ENCODE results near the gene ASCL5. TPM values are rescaled to one million over a fixed set of nuclear protein-coding genes. Genes with fewer than 3 reads are reported as not detected.

Gene ASCL5
- total and polyA plus RNA-seq, 9 of the 15 experiments (the other 6 are each of a cell fraction or from before 2014, with no cell fraction given), result 0.09 TPM; not detected in 8

DNA sequence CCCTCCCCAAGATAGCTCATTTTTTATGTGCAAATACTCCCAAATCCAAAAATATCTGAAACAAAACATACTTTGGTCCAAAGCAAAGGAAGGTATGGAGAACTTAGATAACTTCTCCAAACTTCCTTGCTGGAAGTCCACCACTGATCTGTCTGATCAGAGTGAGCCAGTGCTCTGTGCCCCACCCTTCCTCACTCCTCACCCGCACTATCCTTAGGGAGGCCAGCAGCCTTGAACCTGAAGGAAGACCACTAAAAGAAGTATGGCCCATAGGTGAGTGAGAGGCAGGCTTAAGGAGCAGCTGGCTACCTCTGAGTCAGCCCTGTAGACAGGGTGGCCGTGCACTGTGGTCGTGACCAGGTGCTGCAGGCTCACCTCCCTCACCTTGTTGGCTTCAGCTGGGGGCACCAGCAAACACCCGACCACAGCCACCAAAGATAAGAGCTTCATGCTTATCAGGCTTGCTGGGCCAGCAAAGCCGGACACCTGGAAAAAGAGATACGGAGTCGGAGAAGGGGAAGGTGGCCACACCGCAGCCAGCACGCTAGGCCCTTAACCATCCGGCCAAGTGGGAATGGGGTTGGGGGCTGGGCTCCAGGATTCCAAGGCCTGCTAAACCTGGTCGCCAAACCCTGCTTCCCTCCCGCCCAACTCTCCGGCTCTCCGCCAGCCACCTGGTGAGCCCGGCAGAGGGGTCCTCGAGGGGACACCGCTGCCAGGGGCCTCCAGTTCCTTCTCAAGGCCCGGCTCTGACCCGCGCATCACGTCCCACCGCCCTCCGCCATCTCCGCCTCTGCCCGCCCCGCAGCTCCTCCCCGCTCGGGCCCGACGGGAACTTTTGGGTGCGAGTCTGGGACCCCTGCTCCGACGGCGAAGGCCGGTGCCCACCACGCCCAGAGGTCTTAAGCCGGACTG lies 26.7 kb upstream of the ASCL5 start (continued):
- no peak for TF ChIP-seq NFE2L1 (tag; IDR thresholded peaks at IDR 0.05; ENCODE audit: borderline replicate concordance, low read depth)
- no peak for TF ChIP-seq DNMT1 (IDR thresholded peaks at IDR 0.05)
- no peak for TF ChIP-seq FOXK2 (conservative IDR thresholded peaks at IDR 0.05 in 1 of 2, IDR thresholded peaks at IDR 0.05 in 1 of 2; ENCODE audit: low read depth in 2 of 2)
- peak in 1 of 3 experiments; percentile 46 for TF ChIP-seq YY1 (IDR thresholded peaks at IDR 0.05; ENCODE audit: borderline replicate concordance in 1 of 3, control insufficient read depth in 1 of 3, extremely low read depth in 1 of 3, insufficient read depth in 3 of 3, insufficient read length in 1 of 3, insufficient replicate concordance in 2 of 3, low read depth in 1 of 3, low read length in 2 of 3)
- no peak for TF ChIP-seq ZNF324 (CRISPR knock-in tag; IDR thresholded peaks at IDR 0.05)
- no peak for TF ChIP-seq HCFC1 (IDR thresholded peaks at IDR 0.05; ENCODE audit: low read depth, low read length)
- peak; percentile 28; the same call in 1 of the 2 replicates for TF ChIP-seq L3MBTL2 (IDR thresholded peaks at IDR 0.05)
- TF ChIP-seq SPI1 (IDR thresholded peaks at IDR 0.05; ENCODE audit: borderline replicate concordance, low read depth, low read length), result 0 out of 2 replicates have a peak, but pooled peaks have one; percentile 12
- TF ChIP-seq, protein P1, sequence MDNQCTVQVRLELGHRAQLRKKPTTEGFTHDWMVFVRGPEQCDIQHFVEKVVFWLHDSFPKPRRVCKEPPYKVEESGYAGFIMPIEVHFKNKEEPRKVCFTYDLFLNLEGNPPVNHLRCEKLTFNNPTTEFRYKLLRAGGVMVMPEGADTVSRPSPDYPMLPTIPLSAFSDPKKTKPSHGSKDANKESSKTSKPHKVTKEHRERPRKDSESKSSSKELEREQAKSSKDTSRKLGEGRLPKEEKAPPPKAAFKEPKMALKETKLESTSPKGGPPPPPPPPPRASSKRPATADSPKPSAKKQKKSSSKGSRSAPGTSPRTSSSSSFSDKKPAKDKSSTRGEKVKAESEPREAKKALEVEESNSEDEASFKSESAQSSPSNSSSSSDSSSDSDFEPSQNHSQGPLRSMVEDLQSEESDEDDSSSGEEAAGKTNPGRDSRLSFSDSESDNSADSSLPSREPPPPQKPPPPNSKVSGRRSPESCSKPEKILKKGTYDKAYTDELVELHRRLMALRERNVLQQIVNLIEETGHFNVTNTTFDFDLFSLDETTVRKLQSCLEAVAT (IDR thresholded peaks at IDR 0.05), result peak in 1 of 2 experiments; percentile 82; a peak in 2 of 4 replicates
- no peak for TF ChIP-seq HDAC8 (tag; IDR thresholded peaks at IDR 0.05)
- TF ChIP-seq GTF2E2 (tag; IDR thresholded peaks at IDR 0.05), result no peak
- TF ChIP-seq CHD4 (IDR thresholded peaks at IDR 0.05; ENCODE audit: insufficient read depth, insufficient replicate concordance, low read depth, low read length, poor library complexity, severe bottlenecking), result no peak
- TF ChIP-seq PTRF (tag; IDR thresholded peaks at IDR 0.05), result no peak
- TF ChIP-seq SRSF3 (IDR thresholded peaks at IDR 0.05; ENCODE audit: insufficient read depth, low read length), result no peak
- no peak for TF ChIP-seq BCL6 (CRISPR knock-in tag; IDR thresholded peaks at IDR 0.05)
- TF ChIP-seq NKRF (IDR thresholded peaks at IDR 0.05; ENCODE audit: borderline replicate concordance), result no peak
- no peak for TF ChIP-seq HEY1 (CRISPR knock-in tag; IDR thresholded peaks at IDR 0.05; ENCODE audit: borderline replicate concordance)
- no peak for TF ChIP-seq POLR2A (conservative IDR thresholded peaks at IDR 0.05)
- TF ChIP-seq, protein P2, sequence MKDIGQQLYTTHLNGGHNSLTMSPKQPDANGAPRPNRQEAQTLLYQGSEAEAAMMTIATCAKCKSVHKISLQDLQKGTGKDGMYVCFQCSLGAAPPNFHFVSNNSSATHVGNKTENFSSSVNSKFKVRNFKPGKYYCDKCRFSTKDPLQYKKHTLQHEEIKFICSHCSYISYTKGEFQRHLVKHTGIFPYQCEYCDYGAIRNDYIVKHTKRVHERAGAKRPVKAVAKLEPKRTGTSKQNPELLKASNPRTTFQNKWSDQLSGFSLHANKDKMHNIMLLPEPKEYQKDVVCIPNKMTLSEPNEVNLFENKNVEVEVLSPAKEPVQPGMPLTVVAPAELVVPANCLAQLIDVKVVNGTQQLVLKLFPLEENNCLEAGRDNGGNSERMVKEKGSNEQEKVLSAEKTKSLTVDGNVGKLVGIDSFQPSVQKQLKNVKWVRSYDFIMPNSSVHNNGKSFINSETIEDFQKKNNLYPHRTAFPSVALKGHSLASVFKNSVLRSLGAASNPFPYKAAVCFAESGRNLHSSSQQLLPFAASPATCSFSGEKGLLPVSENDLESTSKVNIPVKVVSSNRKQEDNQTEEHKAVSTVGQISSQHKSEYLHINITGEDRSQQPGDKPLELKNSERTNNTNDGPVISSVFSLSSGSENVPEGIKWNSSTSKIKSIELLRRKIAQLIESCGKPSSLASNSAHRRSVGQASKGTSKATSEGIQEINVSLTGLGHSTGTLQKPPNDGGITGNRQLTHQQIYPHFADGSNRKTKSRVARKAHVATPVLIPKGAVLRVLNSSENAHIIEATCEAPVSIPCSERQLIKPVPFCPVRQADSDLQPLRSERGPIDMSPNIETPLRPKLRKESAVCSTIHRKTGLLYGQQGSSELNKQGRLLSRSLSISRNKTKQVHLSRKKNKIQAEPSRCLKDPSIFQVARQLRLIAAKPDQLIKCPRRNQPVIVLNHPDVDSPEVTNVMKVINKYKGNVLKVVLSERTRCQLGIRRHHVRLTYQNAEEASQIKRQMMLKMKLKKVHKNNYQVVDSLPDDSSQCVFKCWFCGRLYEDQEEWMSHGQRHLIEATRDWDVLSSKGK (CRISPR knock-in tag; IDR thresholded peaks at IDR 0.05), result no peak
- TF ChIP-seq NCOR1 (IDR thresholded peaks at IDR 0.05), result peak; percentile 92

All from K562 (cell line).